GM12878 (cell line): ENCODE results near the gene SEC14L6. TPM values are rescaled to one million over a fixed set of nuclear protein-coding genes. Genes with fewer than 3 reads are reported as not detected.

Experiments
- ATAC-seq: fragments of 200-7000 bp; cut with Tn5 transposase; 3 replicates; pipeline ENCODE4 v1.9.1; 2020; ENCODE audit warnings: mild to moderate bottlenecking, moderate library complexity
- BruUV-seq: library from RNA; stranded (reverse); fragments of 400-500 nt; replicated peaks from 2 replicates; lab custom pipeline; 2021; lab: Mats Ljungman, UMichigan
- CTCF ChIA-PET: fragments of 300-600 bp; sonication (Branson Sonifier 250); formaldehyde crosslinking; extraction: SDS; loops from one replicate; lab custom pipeline; 2021; ENCODE audit warnings: inconsistent platforms; lab: Yijun Ruan, JAX
- POLR2A ChIA-PET: fragments of 350-600 bp; formaldehyde crosslinking; extraction: SDS; loops from one replicate; lab custom pipeline; 2021; ENCODE audit warnings: inconsistent platforms; lab: Charles Lee
- RAD21 ChIA-PET: fragments of 300-600 bp; sonication (Branson Sonifier 250); formaldehyde crosslinking; loops from one replicate; lab custom pipeline; 2023; ENCODE audit warnings: antibody characterized with exemption; ENCODE audit not compliant: unreplicated experiment; lab: Charles Lee
- SMC1A ChIA-PET: fragments of 300-600 bp; sonication (Branson Sonifier 250); formaldehyde crosslinking; loops from one replicate; lab custom pipeline; 2023; ENCODE audit not compliant: unreplicated experiment, uncharacterized antibody; lab: Charles Lee
- DNase-seq: peaks from one replicate; pipeline ENCODE4 v3.0.0-alpha.2; 2011; ENCODE audit warnings: low read depth, low spot score
- FAIRE-seq: peaks from 3 replicates; lab custom pipeline; 2011; peaks lifted over from hg19 to GRCh38; lab: Jason Lieb, UNC
- H2AFZ ChIP-seq: 2 replicates; pipeline ENCODE4 v1.6.0; 2011; ENCODE audit warnings: low read depth, low read length, control low read depth; ENCODE audit not compliant: control insufficient read depth
- H3K27ac ChIP-seq: 2 replicates; pipeline ENCODE4 v1.5.1; 2011; ENCODE audit warnings: control low read depth; ENCODE audit not compliant: control insufficient read depth, insufficient read depth
- H3K27me3 ChIP-seq, 2 experiments: replicated peaks in 1 of 2; 2 replicates each; pipeline versions ENCODE4 v1.6.0 to v1.6.1; 2011; ENCODE audit warnings: low read length in 1 of 2; ENCODE audit not compliant: control insufficient read depth in 2 of 2, insufficient read depth in 2 of 2
- H3K36me3 ChIP-seq, 2 experiments: 2 replicates each; pipeline ENCODE4 v1.5.1; 2011; ENCODE audit warnings: low read length in 1 of 2; ENCODE audit not compliant: control insufficient read depth in 2 of 2, insufficient read depth in 2 of 2
- H3K4me1 ChIP-seq: 2 replicates; pipeline ENCODE4 v1.6.1; 2011; ENCODE audit warnings: mild to moderate bottlenecking, low read length, moderate library complexity, mixed read lengths; ENCODE audit not compliant: control insufficient read depth, insufficient read depth
- H3K4me2 ChIP-seq: 2 replicates; pipeline ENCODE4 v1.6.0; 2011; ENCODE audit warnings: control low read depth; ENCODE audit not compliant: control insufficient read depth, insufficient read depth
- H3K4me3 ChIP-seq: fragments of 200-600 bp; sonication (generic); 2 replicates; pipeline ENCODE4 v1.5.1; 2016
- H3K79me2 ChIP-seq: 2 replicates; pipeline ENCODE4 v1.6.0; 2011; ENCODE audit warnings: low read length; ENCODE audit not compliant: control insufficient read depth, insufficient read depth
- H3K9ac ChIP-seq: 2 replicates; pipeline ENCODE4 v1.8.0; 2011; ENCODE audit warnings: low read length, control low read depth, mixed read lengths; ENCODE audit not compliant: control insufficient read depth, insufficient read depth
- H3K9me3 ChIP-seq: replicated peaks from 3 replicates; pipeline ENCODE4 v1.5.1; 2011; ENCODE audit warnings: mild to moderate bottlenecking, low read length; ENCODE audit not compliant: control insufficient read depth, insufficient read depth
- H4K20me1 ChIP-seq: 2 replicates; pipeline ENCODE4 v1.6.0; 2011; ENCODE audit not compliant: control insufficient read depth, insufficient read depth
- CEBPB ChIP-seq, 2 experiments: fragments of 150-350 bp in 1 of 2; IDR thresholded peaks; 2 replicates each; pipeline ENCODE4 v1.6.1; 2012 to 2014; ENCODE audit warnings: low read depth in 2 of 2, low read length in 2 of 2, borderline replicate concordance in 1 of 2, inconsistent platforms in 1 of 2
- E2F8 ChIP-seq: fragments of 450-650 bp; IDR thresholded peaks from 2 replicates; pipeline ENCODE4 v1.6.1; 2018; ENCODE audit warnings: mild to moderate bottlenecking, low read depth, moderate library complexity; ENCODE audit not compliant: partially characterized antibody
- EGR1 ChIP-seq, 2 experiments: IDR thresholded peaks; 1 replicate in 1 of 2; 2 replicates in 1 of 2; pipeline ENCODE4 v1.6.1; 2011 to 2012; ENCODE audit warnings: low read depth in 2 of 2, low read length in 2 of 2, borderline replicate concordance in 1 of 2, mild to moderate bottlenecking in 1 of 2, moderate library complexity in 1 of 2
- EZH2 ChIP-seq: IDR thresholded peaks from 2 replicates; pipeline ENCODE4 v1.6.1; 2012; ENCODE audit warnings: low read depth, mild to moderate bottlenecking, control low read depth, inconsistent platforms, low read length, borderline replicate concordance; ENCODE audit not compliant: control insufficient read depth
- FOS ChIP-seq: IDR thresholded peaks from 3 replicates; pipeline ENCODE4 v1.6.1; 2011; ENCODE audit warnings: borderline replicate concordance; ENCODE audit not compliant: insufficient read length; ENCODE audit errors: extremely low read depth
- GATAD2B ChIP-seq: fragments of 450-650 bp; conservative IDR thresholded peaks from 2 replicates; pipeline ENCODE4 v1.6.1; 2017; ENCODE audit warnings: low read depth, mild to moderate bottlenecking, moderate library complexity
- MYB ChIP-seq: fragments of 150-350 bp; IDR thresholded peaks from 2 replicates; pipeline ENCODE4 v1.6.1; 2014; ENCODE audit warnings: mild to moderate bottlenecking, low read depth, low read length, borderline replicate concordance
- NFXL1 ChIP-seq: fragments of 450-650 bp; IDR thresholded peaks from 2 replicates; pipeline ENCODE4 v1.6.1; 2017; ENCODE audit warnings: antibody characterized with exemption, mild to moderate bottlenecking, borderline replicate concordance
- NFYA ChIP-seq: IDR thresholded peaks from 2 replicates; pipeline ENCODE4 v1.6.1; 2011; ENCODE audit warnings: low read depth, mild to moderate bottlenecking, low read length, improper control_type of control experiment, borderline replicate concordance
- NFYB ChIP-seq: IDR thresholded peaks from 2 replicates; pipeline ENCODE4 v1.6.1; 2011; ENCODE audit warnings: low read depth, mild to moderate bottlenecking, low read length, improper control_type of control experiment, moderate library complexity; ENCODE audit not compliant: insufficient read depth
- NR2C1 ChIP-seq: fragments of 450-650 bp; IDR thresholded peaks from 2 replicates; pipeline ENCODE4 v1.6.1; 2017; ENCODE audit warnings: antibody characterized with exemption, mild to moderate bottlenecking, moderate library complexity
- NR2C2 ChIP-seq: IDR thresholded peaks from 2 replicates; pipeline ENCODE4 v1.6.1; 2011; ENCODE audit warnings: borderline replicate concordance, low read depth; ENCODE audit not compliant: control insufficient read depth, insufficient read length
- PAX8 ChIP-seq: fragments of 450-650 bp; IDR thresholded peaks from 2 replicates; pipeline ENCODE4 v1.6.1; 2017; ENCODE audit warnings: mild to moderate bottlenecking, moderate library complexity
- SMC3 ChIP-seq: IDR thresholded peaks from 2 replicates; pipeline ENCODE4 v1.6.1; 2011; ENCODE audit warnings: low read length, improper control_type of control experiment, borderline replicate concordance
- STAT3 ChIP-seq: IDR thresholded peaks from 2 replicates; pipeline ENCODE4 v1.6.1; 2011; ENCODE audit warnings: low read depth, low read length, improper control_type of control experiment
- SUZ12 ChIP-seq: fragments of 200-600 bp; sonication (generic); IDR thresholded peaks from one replicate; pipeline ENCODE4 v1.6.1; 2018; ENCODE audit warnings: antibody characterized with exemption, mild to moderate bottlenecking; ENCODE audit not compliant: unreplicated experiment
- ZZZ3 ChIP-seq: IDR thresholded peaks from 2 replicates; pipeline ENCODE4 v1.6.1; 2011; ENCODE audit warnings: low read depth; ENCODE audit not compliant: control insufficient read depth, insufficient read length
- WGBS: methylation state at CpG from one replicate; pipeline ENCODE4 v1.1.6; 2016; ENCODE audit warnings: low lambda C conversion rate; ENCODE audit not compliant: insufficient replicate concordance, insufficient coverage; ENCODE audit errors: missing lambda C conversion rate; 5-methylcytosine and 5-hydroxymethylcytosine counted together
- in situ Hi-C: fragments of 300-500 bp; cut with MboI; formaldehyde crosslinking; loops from 9 replicates; pipeline ENCODE4 v1.14.3; 2018; ENCODE audit warnings: mixed read lengths
- intact Hi-C: fragments of 100-400 bp; cut with micrococcal nuclease; formaldehyde crosslinking; loops from one replicate; pipeline ENCODE4 v1.14.2; 2022; ENCODE audit not compliant: unreplicated experiment
- polyA plus RNA-seq, 11 experiments: library from polyadenylated mRNA; depleted of rRNA in 4 of 11; unstranded in 6 of 11; stranded (reverse) in 5 of 11; fragments of >200 nt; fragmentation: Nextera tagmentation in 4 of 11; fragmentation: Illumina TruSeq in 1 of 11; extraction: Ambion mirVana in 4 of 11; extraction: Trizol in 1 of 11; gene quantifications; 1 replicate in 1 of 11; 2 replicates in 10 of 11; pipeline versions ENCODE4 v1.2.1 to v1.2.3, GENCODE V29; 2011 to 2016; ENCODE audit warnings: inconsistent platforms in 2 of 11, missing spikeins in 2 of 11, low read depth in 1 of 11
- total RNA-seq, 4 experiments: library from RNA; depleted of rRNA in 3 of 4; stranded (reverse); fragments of >200 nt in 3 of 4; fragmentation: Illumina TruSeq in 1 of 4; extraction: Trizol in 1 of 4; gene quantifications; 2 replicates each; pipeline versions ENCODE4 v1.2.1 to v1.2.3, GENCODE V29; 2013 to 2021
- TF ChIP-seq, protein P1 (sequence below): fragments of 450-650 bp; IDR thresholded peaks from 2 replicates; pipeline ENCODE4 v1.6.1; 2017; ENCODE audit warnings: mild to moderate bottlenecking, moderate library complexity

SEC14L6 gene
- total and polyA plus RNA-seq, 10 of the 15 experiments (the other 5 are each of a cell fraction or from before 2014, with no cell fraction given), result not detected

DNA sequence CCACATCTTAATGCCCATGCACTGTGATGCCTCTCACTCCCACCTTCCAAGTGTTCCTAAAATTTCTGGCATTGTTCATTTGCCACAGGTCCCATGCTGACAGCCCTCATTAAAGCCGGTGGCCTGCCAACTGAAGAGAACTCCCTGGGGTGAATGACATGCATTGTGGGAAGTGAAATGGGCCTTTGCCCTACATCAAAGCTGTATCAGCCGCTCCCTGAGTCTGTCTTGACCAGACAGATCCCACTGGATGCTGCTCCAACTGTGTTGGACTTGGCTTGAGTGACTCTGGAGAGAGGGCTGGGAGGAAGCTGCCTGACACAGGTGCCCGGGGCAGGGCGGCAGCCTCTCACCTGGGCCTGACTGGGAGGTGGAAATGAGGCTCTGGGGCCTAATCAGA, 32.3 kb downstream of the SEC14L6 start:
- no peak overlapping the region for H3K9ac ChIP-seq
- H2AFZ ChIP-seq, result no peak overlapping the region
- CTCF ChIA-PET, result no interaction called here
- no peaks in the 10 kb centered on the region for H3K9me3 ChIP-seq
- intact Hi-C loops, result no loop called here
- no peaks in the 10 kb centered on the region for H3K36me3 ChIP-seq
- H3K27me3 ChIP-seq, result peaks cover 0 to 2% of the 10 kb centered on the region in 2 experiments; a peak in 1 of 4 replicates
- no peak overlapping the region for H3K4me3 ChIP-seq
- H3K4me1 ChIP-seq, result no peaks in the 10 kb centered on the region
- H4K20me1 ChIP-seq, result no peaks in the 10 kb centered on the region
- 37% methylated on average over 4 of the region's 4 CpGs for WGBS
- RAD21 ChIA-PET, result no interaction called here
- H3K79me2 ChIP-seq, result no peaks in the 10 kb centered on the region
- FAIRE-seq (no peak), DNase-seq (no peak), ATAC-seq (no peak)
- POLR2A ChIA-PET, result no interaction called here
- in situ Hi-C loops, result no loop called here
- no peak overlapping the region for H3K27ac ChIP-seq
- no peak overlapping the region for H3K4me2 ChIP-seq
- BruUV-seq, result no TSS peak
- SMC1A ChIA-PET, result interaction anchor here (0.7 kb wide), 1 partner anchor 38 kb away, joined by 3 read pairs; no protein-coding TSS in a partner anchor
- TF ChIP-seq EGR1 (IDR thresholded peaks at IDR 0.05; ENCODE audit: borderline replicate concordance in 1 of 2, low read depth in 2 of 2, low read length in 2 of 2), result no peak
- TF ChIP-seq ZZZ3, result no peak
- no peak for TF ChIP-seq SUZ12
- TF ChIP-seq GATAD2B, result no peak
- TF ChIP-seq FOS, result no peak
- TF ChIP-seq MYB, result no peak
- TF ChIP-seq, protein P1, sequence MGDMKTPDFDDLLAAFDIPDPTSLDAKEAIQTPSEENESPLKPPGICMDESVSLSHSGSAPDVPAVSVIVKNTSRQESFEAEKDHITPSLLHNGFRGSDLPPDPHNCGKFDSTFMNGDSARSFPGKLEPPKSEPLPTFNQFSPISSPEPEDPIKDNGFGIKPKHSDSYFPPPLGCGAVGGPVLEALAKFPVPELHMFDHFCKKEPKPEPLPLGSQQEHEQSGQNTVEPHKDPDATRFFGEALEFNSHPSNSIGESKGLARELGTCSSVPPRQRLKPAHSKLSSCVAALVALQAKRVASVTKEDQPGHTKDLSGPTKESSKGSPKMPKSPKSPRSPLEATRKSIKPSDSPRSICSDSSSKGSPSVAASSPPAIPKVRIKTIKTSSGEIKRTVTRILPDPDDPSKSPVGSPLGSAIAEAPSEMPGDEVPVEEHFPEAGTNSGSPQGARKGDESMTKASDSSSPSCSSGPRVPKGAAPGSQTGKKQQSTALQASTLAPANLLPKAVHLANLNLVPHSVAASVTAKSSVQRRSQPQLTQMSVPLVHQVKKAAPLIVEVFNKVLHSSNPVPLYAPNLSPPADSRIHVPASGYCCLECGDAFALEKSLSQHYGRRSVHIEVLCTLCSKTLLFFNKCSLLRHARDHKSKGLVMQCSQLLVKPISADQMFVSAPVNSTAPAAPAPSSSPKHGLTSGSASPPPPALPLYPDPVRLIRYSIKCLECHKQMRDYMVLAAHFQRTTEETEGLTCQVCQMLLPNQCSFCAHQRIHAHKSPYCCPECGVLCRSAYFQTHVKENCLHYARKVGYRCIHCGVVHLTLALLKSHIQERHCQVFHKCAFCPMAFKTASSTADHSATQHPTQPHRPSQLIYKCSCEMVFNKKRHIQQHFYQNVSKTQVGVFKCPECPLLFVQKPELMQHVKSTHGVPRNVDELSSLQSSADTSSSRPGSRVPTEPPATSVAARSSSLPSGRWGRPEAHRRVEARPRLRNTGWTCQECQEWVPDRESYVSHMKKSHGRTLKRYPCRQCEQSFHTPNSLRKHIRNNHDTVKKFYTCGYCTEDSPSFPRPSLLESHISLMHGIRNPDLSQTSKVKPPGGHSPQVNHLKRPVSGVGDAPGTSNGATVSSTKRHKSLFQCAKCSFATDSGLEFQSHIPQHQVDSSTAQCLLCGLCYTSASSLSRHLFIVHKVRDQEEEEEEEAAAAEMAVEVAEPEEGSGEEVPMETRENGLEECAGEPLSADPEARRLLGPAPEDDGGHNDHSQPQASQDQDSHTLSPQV, result no peak
- no peak for TF ChIP-seq PAX8
- no peak for TF ChIP-seq SMC3
- no peak for TF ChIP-seq STAT3
- TF ChIP-seq NFYA, result no peak
- TF ChIP-seq NFYB, result no peak
- TF ChIP-seq NFXL1, result no peak
- no peak for TF ChIP-seq NR2C2
- no peak for TF ChIP-seq CEBPB (IDR thresholded peaks at IDR 0.05; ENCODE audit: borderline replicate concordance in 1 of 2, low read depth in 2 of 2, low read length in 2 of 2)
- no peak for TF ChIP-seq EZH2
- no peak for TF ChIP-seq E2F8
- no peak for TF ChIP-seq NR2C1
